IPS-18a (cell line): Measurements from ENCODE around the gene PSMD13.
"Not testable (repeated sequence)": the region's sequence is repeated elsewhere in the genome, so short reads cannot be mapped to it uniquely, and the experiment has no call there.

Source experiments
- H3K27ac ChIP-seq: one replicate; pipeline ENCODE4 v1.5.1; 2013; ENCODE audit warnings: low read length
- H3K27me3 ChIP-seq: one replicate; pipeline ENCODE4 v1.6.1; 2013; ENCODE audit warnings: mild to moderate bottlenecking, low read length; ENCODE audit not compliant: control insufficient read depth, insufficient read depth
- H3K36me3 ChIP-seq: one replicate; pipeline ENCODE4 v1.6.1; 2013; ENCODE audit warnings: low read depth, low read length; ENCODE audit not compliant: control insufficient read depth
- H3K4me1 ChIP-seq: one replicate; pipeline ENCODE4 v1.6.1; 2013; ENCODE audit warnings: low read depth, low read length; ENCODE audit not compliant: control insufficient read depth
- H3K4me3 ChIP-seq: one replicate; pipeline ENCODE4 v1.5.1; 2013; ENCODE audit warnings: low read length
- H3K9ac ChIP-seq: one replicate; pipeline ENCODE4 v1.6.1; 2013; ENCODE audit warnings: mild to moderate bottlenecking, low read length, moderate library complexity
- H3K9me3 ChIP-seq: one replicate; pipeline ENCODE4 v1.6.1; 2013; ENCODE audit warnings: low read depth, low read length; ENCODE audit not compliant: control insufficient read depth

PSMD13 gene

DNA sequence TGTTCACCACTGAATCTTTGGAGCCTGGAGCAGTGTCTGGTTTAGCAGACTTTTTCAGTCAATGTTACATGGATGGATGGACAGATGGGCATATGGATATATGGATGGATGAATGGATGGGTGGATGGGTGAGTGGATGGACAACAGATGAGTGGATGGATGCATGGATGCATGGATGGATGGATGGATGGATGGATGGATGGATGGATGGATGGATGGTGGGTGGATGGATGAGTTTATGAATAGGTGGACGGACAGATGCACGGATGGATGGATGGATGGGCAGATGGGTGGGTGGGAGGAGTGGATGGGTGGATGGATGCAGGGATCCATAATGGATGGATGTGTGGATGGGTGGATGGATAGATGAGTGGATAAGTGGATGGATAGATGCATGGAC lies 19.0 kb downstream of the PSMD13 start:
- Histone ChIP-seq H3K9me3 (no peaks in the 10 kb centered on the region), H3K9ac (no peak overlapping the region), H3K36me3 (peaks cover 29% of the 10 kb centered on the region), H3K4me3 (no peak overlapping the region), H3K4me1 (peaks cover 3% of the 10 kb centered on the region), H3K27ac (no peak overlapping the region), H3K27me3 (no peaks in the 10 kb centered on the region)

DNA sequence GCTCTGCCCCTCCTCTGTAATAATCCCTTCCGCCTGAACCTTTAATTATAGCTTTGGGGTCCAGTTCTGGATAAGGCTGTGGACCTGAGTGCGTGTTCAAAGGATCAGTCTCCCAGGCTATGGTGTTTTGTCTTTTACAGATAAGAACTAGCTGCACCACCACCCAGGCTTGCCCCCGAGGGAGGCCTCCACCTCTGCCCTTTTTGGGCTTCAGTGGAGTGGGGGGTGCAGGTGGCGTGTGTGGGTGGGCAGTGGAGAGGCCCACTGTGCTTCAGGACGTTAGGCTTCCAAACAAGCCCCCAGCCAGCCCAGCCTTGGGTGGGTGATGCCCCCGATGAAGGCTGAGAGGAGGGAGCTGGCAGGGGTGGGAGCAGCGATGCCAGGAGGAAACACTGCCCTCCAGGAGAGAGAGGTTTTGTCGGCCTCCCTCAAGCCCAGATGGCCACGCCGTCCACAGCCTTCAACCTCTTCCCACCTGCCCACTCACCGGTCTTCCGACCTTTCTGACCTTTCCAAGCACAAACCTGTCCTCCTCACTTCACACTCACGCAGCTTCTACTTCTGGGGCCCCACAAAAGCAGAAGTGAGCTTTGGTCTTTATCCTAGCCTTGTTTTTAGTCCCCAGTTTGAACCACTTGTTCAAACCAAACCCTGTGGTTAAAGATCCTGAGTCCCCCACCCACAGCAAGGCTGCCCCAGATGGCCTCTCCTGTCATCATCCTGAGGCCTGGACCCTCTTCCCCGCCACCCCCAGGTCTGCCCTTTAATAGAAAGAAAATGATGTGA lies 20.4 kb downstream of the PSMD13 start:
- no peak overlapping the region for H3K9ac ChIP-seq
- no peaks in the 10 kb centered on the region for H3K4me1 ChIP-seq
- H3K36me3 ChIP-seq = peaks cover 18% of the 10 kb centered on the region
- no peaks in the 10 kb centered on the region for H3K27me3 ChIP-seq
- no peak overlapping the region for H3K4me3 ChIP-seq
- H3K27ac ChIP-seq = no peak overlapping the region
- no peaks in the 10 kb centered on the region for H3K9me3 ChIP-seq

DNA sequence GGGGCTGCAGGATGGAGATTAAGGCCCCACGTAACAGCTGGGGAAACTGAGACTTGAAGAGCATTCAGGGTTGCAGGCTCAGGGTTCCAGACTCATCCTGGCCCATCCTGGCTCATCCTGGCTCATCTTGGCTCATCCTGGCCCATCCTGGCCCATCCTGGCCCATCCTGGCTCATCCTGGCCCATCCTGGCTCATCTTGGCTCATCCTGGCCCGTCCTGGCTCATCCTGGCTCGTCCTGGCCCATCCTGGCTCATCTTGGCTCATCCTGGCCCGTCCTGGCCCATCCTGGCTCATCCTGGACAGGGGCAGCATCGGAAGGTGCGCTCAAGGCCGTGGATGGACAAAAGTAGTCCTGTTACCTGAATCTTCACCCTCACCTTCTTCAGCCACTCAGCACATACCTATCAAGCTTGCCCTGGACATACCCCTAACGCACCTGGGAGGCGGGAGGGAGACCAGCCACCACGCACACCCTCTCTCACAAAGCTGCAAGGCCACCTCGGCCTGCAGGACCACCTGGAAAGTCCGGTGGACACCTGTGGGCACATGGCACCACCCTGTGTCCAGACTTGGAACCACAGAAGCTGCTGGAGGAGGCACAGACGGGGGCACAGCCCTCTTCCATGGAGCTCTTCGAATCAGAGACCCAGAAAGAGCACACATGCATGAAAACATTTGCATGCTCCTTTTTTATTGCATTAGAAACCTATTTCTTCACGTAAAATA lies 21.2 kb downstream of the PSMD13 start:
- H3K9ac ChIP-seq = no peak overlapping the region
- no peaks in the 10 kb centered on the region for H3K9me3 ChIP-seq
- H3K27me3 ChIP-seq = no peaks in the 10 kb centered on the region
- no peak overlapping the region for H3K4me3 ChIP-seq
- peaks cover 10% of the 10 kb centered on the region for H3K36me3 ChIP-seq
- no peaks in the 10 kb centered on the region for H3K4me1 ChIP-seq
- no peak overlapping the region for H3K27ac ChIP-seq

DNA sequence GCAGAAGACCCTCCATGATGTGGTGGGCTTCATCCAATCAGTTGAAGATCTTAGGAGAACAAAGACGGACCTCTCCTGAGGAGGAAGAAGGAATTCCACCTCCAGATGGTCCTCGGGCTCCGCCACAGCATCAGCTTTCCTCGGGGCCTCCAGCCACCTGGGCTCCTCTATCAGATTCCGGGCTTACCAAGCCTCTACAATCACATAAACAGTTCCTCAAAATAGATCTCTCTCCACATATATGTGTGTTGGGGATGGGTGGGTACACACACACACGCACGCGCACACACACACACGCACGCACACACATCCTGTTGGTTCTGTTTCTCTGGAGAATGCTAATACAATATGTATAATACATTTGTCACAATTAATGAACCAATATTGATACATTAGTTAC lies 22.6 kb downstream of the PSMD13 start:
- H3K27me3 ChIP-seq = no peaks in the 10 kb centered on the region
- no peak overlapping the region for H3K4me3 ChIP-seq
- no peaks in the 10 kb centered on the region for H3K9me3 ChIP-seq
- no peak overlapping the region for H3K9ac ChIP-seq
- H3K36me3 ChIP-seq = no peaks in the 10 kb centered on the region
- no peak overlapping the region for H3K27ac ChIP-seq
- no peaks in the 10 kb centered on the region for H3K4me1 ChIP-seq

- no peaks in the 10 kb centered on the region for H3K36me3 ChIP-seq
These were observed 24.8 kb downstream of the PSMD13 start for GRCh38 chr11:261624-262023.

GRCh38 chr11:266676-267439 lies 30.1 kb downstream of the PSMD13 start:
- Histone ChIP-seq H3K36me3 (no peaks in the 10 kb centered on the region), H3K27me3 (no peaks in the 10 kb centered on the region), H3K4me3 (no peak overlapping the region), H3K9me3 (no peaks in the 10 kb centered on the region), H3K4me1 (peaks cover 9% of the 10 kb centered on the region), H3K9ac (no peak overlapping the region), H3K27ac (no peak overlapping the region)

More at GRCh38 chr11:261624-262023, 24.8 kb downstream of the PSMD13 start:
- no peak overlapping the region for H3K9ac ChIP-seq
- H3K27me3 ChIP-seq = no peaks in the 10 kb centered on the region
- no peaks in the 10 kb centered on the region for H3K9me3 ChIP-seq
- no peaks in the 10 kb centered on the region for H3K4me1 ChIP-seq
- no peak overlapping the region for H3K27ac ChIP-seq
- no peak overlapping the region for H3K4me3 ChIP-seq

- H3K27me3 ChIP-seq = no peaks in the 10 kb centered on the region
- no peak overlapping the region for H3K27ac ChIP-seq
- peaks cover 9% of the 10 kb centered on the region for H3K4me1 ChIP-seq
- H3K36me3 ChIP-seq = no peaks in the 10 kb centered on the region
- no peaks in the 10 kb centered on the region for H3K9me3 ChIP-seq
- H3K4me3 ChIP-seq = no peak overlapping the region
- no peak overlapping the region for H3K9ac ChIP-seq
These were observed 30.8 kb downstream of the PSMD13 start for GRCh38 chr11:267491-267994.

- not testable (repeated sequence) for H3K4me1 ChIP-seq, H3K9me3 ChIP-seq, H3K36me3 ChIP-seq, H3K27ac ChIP-seq, H3K27me3 ChIP-seq
- H3K4me3 ChIP-seq = peak overlapping the region; percentile 49
- H3K9ac ChIP-seq = peak overlapping the region; percentile 1
These were observed 32.0 kb downstream of the PSMD13 start for GRCh38 chr11:268716-269145.

- H3K36me3 ChIP-seq = no peaks in the 10 kb centered on the region
- peak overlapping the region; percentile 1 for H3K9ac ChIP-seq
- peaks cover 9% of the 10 kb centered on the region for H3K4me1 ChIP-seq
- no peak overlapping the region for H3K27ac ChIP-seq
- H3K27me3 ChIP-seq = no peaks in the 10 kb centered on the region
- peak overlapping the region; percentile 49 for H3K4me3 ChIP-seq
- no peaks in the 10 kb centered on the region for H3K9me3 ChIP-seq
These were observed 32.5 kb downstream of the PSMD13 start for GRCh38 chr11:269146-269890.

DNA sequence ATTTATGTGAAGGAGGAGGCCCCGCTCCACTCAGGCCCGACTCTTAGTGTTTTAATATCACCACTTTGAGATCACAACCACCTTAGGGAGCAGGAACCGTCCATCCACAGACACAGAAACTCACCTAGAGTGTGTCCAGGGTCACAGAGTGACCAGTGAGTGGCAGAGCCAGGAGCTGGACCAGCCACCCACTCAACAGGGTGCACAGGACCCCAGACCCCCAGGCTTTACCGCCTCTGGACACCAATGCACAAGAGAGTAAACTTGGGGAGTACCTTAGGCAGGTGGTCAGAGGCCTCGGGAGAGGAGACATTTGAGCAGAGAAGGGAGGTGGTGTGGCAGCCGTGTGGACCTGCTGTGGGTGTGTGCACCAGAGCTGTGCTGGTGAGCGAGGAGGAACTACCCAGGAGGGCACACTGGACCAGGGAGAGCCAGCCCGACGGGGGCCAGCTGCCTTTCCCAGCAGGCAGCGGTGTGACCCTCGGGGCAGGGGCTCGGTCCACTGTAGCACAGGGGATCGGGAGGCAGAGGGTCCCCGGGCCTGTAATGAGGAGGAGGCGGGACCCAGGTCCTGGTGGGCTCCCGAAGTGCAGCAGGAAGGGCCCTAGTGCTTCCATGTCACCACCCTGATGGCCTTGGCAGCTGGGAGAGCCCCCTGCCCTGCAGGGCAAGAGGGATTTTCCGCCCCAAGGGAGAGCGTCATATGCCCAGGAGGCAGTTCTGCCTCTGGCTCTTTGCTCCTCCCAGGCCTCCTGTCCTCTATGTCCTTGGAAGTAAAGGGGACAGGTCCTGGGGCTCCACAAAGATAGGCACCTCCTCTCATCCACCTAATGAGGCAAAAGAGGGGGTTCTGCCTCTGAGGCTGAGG lies 33.9 kb downstream of the PSMD13 start:
- no peak overlapping the region for H3K27ac ChIP-seq
- H3K9ac ChIP-seq = no peak overlapping the region
- H3K4me1 ChIP-seq = peaks cover 14% of the 10 kb centered on the region
- no peak overlapping the region for H3K4me3 ChIP-seq
- no peaks in the 10 kb centered on the region for H3K36me3 ChIP-seq
- no peaks in the 10 kb centered on the region for H3K9me3 ChIP-seq
- no peaks in the 10 kb centered on the region for H3K27me3 ChIP-seq
